Caco-2 (cell line): Measurements from ENCODE around the gene CD320. TPM values are rescaled to one million over a fixed set of nuclear protein-coding genes. Genes with fewer than 3 reads are reported as not detected.

Source experiments
- BruUV-seq: library from RNA; stranded (reverse); fragments of 400-500 nt; replicated peaks from 2 replicates; lab custom pipeline; 2021; lab: Mats Ljungman, UMichigan
- CTCF ChIA-PET: fragments of 300-600 bp; sonication (Branson Sonifier 250); formaldehyde crosslinking; loops from one replicate; lab custom pipeline; 2022; ENCODE audit warnings: antibody characterized with exemption; lab: Charles Lee
- POLR2A ChIA-PET: fragments of 300-600 bp; sonication (Branson Sonifier 250); formaldehyde crosslinking; loops from one replicate; lab custom pipeline; 2022; ENCODE audit warnings: antibody characterized with exemption; lab: Charles Lee
- DNase-seq, 2 experiments: peaks; one replicate each; pipeline versions ENCODE4 v3.0.0 to v3.0.0-alpha.2; 2020 to 2022
- H3K27me3 ChIP-seq: replicated peaks from 2 replicates; pipeline ENCODE4 v1.6.0; 2011; ENCODE audit warnings: low read length; ENCODE audit not compliant: control insufficient read depth, insufficient read depth
- H3K36me3 ChIP-seq: 2 replicates; pipeline ENCODE4 v1.5.1; 2011; ENCODE audit warnings: low read length; ENCODE audit not compliant: control insufficient read depth, insufficient read depth
- H3K4me1 ChIP-seq: fragments of 250-450 bp; sonication (Bioruptor Pico); 2 replicates; pipeline ENCODE4 v1.5.1; 2020; ENCODE audit warnings: mild to moderate bottlenecking
- H3K4me3 ChIP-seq: 2 replicates; pipeline ENCODE4 v1.5.1; 2011; ENCODE audit warnings: low read depth, mild to moderate bottlenecking, control low read depth, low read length
- H3K9me3 ChIP-seq: fragments of 250-450 bp; sonication (Bioruptor Pico); 2 replicates; pipeline ENCODE4 v1.5.1; 2020; ENCODE audit warnings: mild to moderate bottlenecking, moderate library complexity
- H3K27ac Mint-ChIP-seq: one replicate; pipeline ENCODE4 v1.8.0; 2022; ENCODE audit warnings: mixed read lengths; ENCODE audit not compliant: unreplicated experiment
- H3K27me3 Mint-ChIP-seq: one replicate; pipeline ENCODE4 v1.8.0; 2022; ENCODE audit warnings: mixed read lengths; ENCODE audit not compliant: insufficient read depth, unreplicated experiment
- H3K36me3 Mint-ChIP-seq: one replicate; pipeline ENCODE4 v1.8.0; 2022; ENCODE audit warnings: mild to moderate bottlenecking, mixed read lengths; ENCODE audit not compliant: insufficient read depth, unreplicated experiment
- H3K4me1 Mint-ChIP-seq: one replicate; pipeline ENCODE4 v1.8.0; 2022; ENCODE audit warnings: low read depth, mixed read lengths; ENCODE audit not compliant: unreplicated experiment
- H3K4me3 Mint-ChIP-seq: one replicate; pipeline ENCODE4 v1.8.0; 2022; ENCODE audit warnings: mild to moderate bottlenecking, moderate library complexity, mixed read lengths; ENCODE audit not compliant: unreplicated experiment
- H3K9me3 Mint-ChIP-seq: one replicate; pipeline ENCODE4 v1.8.0; 2022; ENCODE audit warnings: mixed read lengths; ENCODE audit not compliant: unreplicated experiment
- intact Hi-C: fragments of 100-400 bp; cut with micrococcal nuclease; formaldehyde crosslinking; loops from one replicate; pipeline ENCODE4 v1.10.0; 2022; ENCODE audit not compliant: unreplicated experiment
- total RNA-seq: library from RNA; stranded (reverse); gene quantifications from 2 replicates; pipeline ENCODE4 v1.2.3, GENCODE V29; 2022
- TF ChIP-seq, protein P1 (sequence below), 2 experiments: fragments of 200-600 bp in 1 of 2; IDR thresholded peaks; 1 replicate in 1 of 2; 2 replicates in 1 of 2; pipeline versions ENCODE4 v1.5.1 to v1.8.0; 2011 to 2022; ENCODE audit warnings: antibody characterized with exemption in 1 of 2, control low read depth in 1 of 2, inconsistent platforms in 1 of 2, low read depth in 1 of 2, low read length in 1 of 2, mild to moderate bottlenecking in 1 of 2, moderate library complexity in 1 of 2; ENCODE audit not compliant: insufficient read depth in 1 of 2, severe bottlenecking in 1 of 2, unreplicated experiment in 1 of 2

The CD320 gene
- total RNA-seq, 1 experiment from 2014 or later, result 81.0 TPM

DNA sequence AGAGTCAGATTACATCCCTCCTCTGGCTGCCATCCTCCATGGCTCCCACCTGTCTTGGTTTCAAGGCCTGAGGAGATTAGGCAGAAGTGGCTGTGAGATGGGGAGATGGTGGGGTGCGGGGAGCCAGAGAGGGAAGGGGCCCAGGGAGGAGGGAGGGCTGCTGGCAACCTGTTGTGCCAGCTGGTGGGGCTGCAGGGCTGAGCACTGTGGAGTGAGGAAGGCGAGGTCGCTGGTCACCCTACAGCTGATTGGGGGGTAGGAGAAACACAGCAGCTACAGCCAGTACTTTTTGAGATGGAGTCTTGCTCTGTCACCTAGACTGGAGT is 48.3 kb downstream of the CD320 start:
- Histone ChIP-seq H3K27me3 (no peaks in the 10 kb centered on the region), H3K4me1 (no peaks in the 10 kb centered on the region), H3K4me3 (no peak overlapping the region), H3K9me3 (no peaks in the 10 kb centered on the region), H3K36me3 (no peaks in the 10 kb centered on the region; the same call in 1 of the 2 replicates)
- POLR2A ChIA-PET, result no interaction called here
- Mint-ChIP-seq H3K4me3 (no peak overlapping the region), H3K36me3 (peaks cover 25% of the 10 kb centered on the region), H3K27me3 (no peaks in the 10 kb centered on the region), H3K9me3 (no peaks in the 10 kb centered on the region), H3K4me1 (no peaks in the 10 kb centered on the region), H3K27ac (no peak overlapping the region)
- DNase-seq, result peak in 1 of 2 experiments; percentile 23
- TF ChIP-seq, protein P1, sequence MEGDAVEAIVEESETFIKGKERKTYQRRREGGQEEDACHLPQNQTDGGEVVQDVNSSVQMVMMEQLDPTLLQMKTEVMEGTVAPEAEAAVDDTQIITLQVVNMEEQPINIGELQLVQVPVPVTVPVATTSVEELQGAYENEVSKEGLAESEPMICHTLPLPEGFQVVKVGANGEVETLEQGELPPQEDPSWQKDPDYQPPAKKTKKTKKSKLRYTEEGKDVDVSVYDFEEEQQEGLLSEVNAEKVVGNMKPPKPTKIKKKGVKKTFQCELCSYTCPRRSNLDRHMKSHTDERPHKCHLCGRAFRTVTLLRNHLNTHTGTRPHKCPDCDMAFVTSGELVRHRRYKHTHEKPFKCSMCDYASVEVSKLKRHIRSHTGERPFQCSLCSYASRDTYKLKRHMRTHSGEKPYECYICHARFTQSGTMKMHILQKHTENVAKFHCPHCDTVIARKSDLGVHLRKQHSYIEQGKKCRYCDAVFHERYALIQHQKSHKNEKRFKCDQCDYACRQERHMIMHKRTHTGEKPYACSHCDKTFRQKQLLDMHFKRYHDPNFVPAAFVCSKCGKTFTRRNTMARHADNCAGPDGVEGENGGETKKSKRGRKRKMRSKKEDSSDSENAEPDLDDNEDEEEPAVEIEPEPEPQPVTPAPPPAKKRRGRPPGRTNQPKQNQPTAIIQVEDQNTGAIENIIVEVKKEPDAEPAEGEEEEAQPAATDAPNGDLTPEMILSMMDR (IDR thresholded peaks at IDR 0.05; ENCODE audit: insufficient read depth in 1 of 2, low read depth in 1 of 2, low read length in 1 of 2, severe bottlenecking in 1 of 2, unreplicated experiment in 1 of 2), result no peak
- CTCF ChIA-PET, result no interaction called here
- no TSS peak for BruUV-seq
- intact Hi-C loops, result no loop called here

DNA sequence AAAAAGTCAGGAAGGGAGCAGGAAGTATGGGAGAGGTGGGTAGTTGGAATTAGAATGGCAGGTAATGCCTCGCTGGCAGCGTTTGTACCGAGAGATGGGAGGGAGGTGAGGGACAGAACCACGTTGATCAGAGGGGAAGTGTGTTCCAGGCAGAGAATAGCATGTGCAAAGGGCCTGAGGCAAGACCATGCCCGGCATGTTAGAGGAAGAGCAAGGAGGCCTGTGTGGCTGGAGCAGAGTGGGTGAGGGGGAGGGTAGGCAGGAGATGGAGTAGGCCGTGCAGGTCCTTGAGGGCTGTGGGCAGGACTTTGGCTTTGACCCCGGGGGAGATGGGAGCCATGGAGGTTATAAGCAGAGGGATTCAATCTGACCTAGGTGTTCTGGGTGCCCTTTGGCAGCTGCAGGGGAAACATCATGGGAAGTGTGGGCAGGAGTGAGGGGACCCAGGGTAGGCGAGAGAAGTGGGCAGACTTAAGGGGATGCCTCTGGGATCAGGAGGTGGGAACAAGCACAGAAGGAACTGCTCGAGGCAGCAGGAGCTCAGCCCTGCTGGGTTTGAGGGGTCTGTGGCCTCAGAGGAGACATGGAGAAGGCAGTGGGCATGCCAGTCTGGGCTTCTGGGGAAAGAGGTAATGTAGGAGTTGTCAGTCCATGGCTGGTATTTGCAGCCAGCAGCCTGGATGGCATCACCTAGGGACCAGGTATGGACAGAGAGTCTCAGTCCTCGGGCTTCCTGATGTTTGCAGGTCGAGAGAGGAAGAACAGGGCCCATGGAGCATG is 48.8 kb downstream of the CD320 start:
- H3K4me3 ChIP-seq, result no peak overlapping the region
- no peaks in the 10 kb centered on the region for H3K27me3 ChIP-seq
- Mint-ChIP-seq H3K4me3 (no peak overlapping the region), H3K9me3 (no peaks in the 10 kb centered on the region), H3K36me3 (peaks cover 25% of the 10 kb centered on the region), H3K4me1 (no peaks in the 10 kb centered on the region), H3K27me3 (no peaks in the 10 kb centered on the region), H3K27ac (no peak overlapping the region)
- BruUV-seq, result no TSS peak
- no peaks in the 10 kb centered on the region; the same call in 1 of the 2 replicates for H3K36me3 ChIP-seq
- TF ChIP-seq, protein P1 (IDR thresholded peaks at IDR 0.05; ENCODE audit: insufficient read depth in 1 of 2, low read depth in 1 of 2, low read length in 1 of 2, severe bottlenecking in 1 of 2, unreplicated experiment in 1 of 2), result no peak
- no peaks in the 10 kb centered on the region for H3K4me1 ChIP-seq
- DNase-seq, result peak in 1 of 2 experiments; percentile 23
- ChIA-PET CTCF (no interaction called here), POLR2A (no interaction called here)
- intact Hi-C loops, result no loop called here
- H3K9me3 ChIP-seq, result no peaks in the 10 kb centered on the region

DNA sequence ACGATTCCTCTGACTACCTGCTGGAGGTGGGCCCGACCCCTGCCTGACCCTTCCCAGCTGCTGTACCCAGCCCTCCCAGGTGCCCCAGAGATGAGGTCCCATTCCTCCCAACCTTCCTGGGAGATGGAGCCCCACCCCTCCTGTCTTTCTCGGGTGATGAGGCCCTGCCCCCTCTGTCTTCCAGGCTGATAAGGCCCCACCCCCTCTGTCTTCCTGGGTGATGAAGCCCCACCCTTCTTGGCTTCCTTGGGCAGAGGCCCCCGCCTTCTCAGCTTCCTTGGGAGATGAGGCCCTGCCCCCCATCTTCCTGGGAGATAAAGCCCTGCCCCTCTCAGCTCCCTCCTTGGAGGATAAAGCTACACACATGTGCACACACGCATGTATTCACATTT is 51.1 kb downstream of the CD320 start:
- Histone ChIP-seq H3K36me3 (no peaks in the 10 kb centered on the region; the same call in 1 of the 2 replicates), H3K27me3 (no peaks in the 10 kb centered on the region), H3K4me3 (no peak overlapping the region), H3K9me3 (no peaks in the 10 kb centered on the region), H3K4me1 (no peaks in the 10 kb centered on the region)
- TF ChIP-seq, protein P1 (IDR thresholded peaks at IDR 0.05; ENCODE audit: insufficient read depth in 1 of 2, low read depth in 1 of 2, low read length in 1 of 2, severe bottlenecking in 1 of 2, unreplicated experiment in 1 of 2), result no peak
- DNase-seq, result no peak
- no TSS peak for BruUV-seq
- no peaks in the 10 kb centered on the region for H3K4me1 Mint-ChIP-seq
- CTCF ChIA-PET, result interaction anchor here (0.6 kb wide), 1 partner anchor 250 kb away, joined by 4 read pairs; no protein-coding TSS in a partner anchor
- H3K9me3 Mint-ChIP-seq, result no peaks in the 10 kb centered on the region
- POLR2A ChIA-PET, result no interaction called here
- H3K27ac Mint-ChIP-seq, result no peak overlapping the region
- intact Hi-C loops, result no loop called here
- H3K27me3 Mint-ChIP-seq, result no peaks in the 10 kb centered on the region
- no peak overlapping the region for H3K4me3 Mint-ChIP-seq
- H3K36me3 Mint-ChIP-seq, result peaks cover 35% of the 10 kb centered on the region
